ENCODE measurements around the gene CA5A.

The CA5A gene

DNA sequence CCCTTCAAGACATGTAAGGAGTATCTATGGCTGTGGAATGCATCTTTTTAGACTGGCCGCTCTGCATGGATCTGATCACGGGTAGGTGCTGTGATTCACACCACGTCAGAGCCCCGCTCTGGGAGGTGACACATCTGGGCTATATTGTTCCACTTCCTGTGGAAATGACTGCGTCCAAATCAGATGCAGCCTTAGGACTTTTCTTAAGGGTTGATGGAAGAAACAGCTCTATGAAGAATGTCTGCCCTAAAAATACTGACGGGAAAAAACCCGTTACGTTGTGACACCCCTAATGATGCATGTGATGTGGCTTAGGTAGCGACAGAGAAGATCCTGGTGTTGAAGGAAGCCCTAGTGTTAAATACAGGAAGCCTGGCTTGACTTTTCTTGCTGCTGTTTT lies 27.1 kb upstream of the CA5A start:
- peak; percentile 86 for DNase-seq (ENCODE audit: low spot score)

DNA sequence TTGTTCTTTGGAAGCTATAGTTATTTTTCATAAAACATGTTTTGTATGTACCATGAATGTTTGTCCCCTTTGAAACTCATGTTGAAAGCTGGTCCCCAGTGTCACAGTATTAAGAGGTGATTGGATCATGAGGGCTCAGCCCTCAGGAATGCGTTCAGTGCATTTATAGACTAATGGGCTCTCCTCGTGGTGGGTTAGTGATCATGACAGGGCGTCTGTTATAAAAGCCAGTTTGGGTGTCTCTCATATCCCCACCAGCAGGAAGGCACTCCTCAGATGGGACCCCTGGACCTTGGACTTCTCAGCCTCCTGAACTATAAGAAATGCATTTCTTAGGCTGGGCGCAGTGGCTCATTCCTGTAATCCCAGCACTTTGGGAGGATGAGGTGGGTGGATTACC lies 25.3 kb upstream of the CA5A start:
- no peak for DNase-seq (ENCODE audit: low spot score)

DNA sequence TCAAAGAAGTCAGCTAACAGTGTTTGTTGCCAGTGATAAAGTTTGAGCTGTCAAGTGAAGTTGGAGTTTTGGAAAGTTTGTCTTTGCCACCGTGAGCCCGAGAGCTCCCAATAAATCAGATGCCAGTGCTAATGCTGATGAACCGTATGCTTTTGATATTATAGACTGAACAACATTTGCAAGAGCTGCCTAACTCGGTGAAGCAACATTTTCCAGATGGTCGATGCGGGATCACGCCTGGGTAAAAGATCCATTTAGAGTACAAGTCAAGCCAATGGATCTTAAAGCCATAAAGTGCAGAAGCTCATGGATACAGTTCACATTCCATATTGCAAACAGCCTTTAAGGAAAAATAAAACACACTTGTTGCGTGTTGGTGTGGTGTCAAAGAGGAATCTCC lies 24.5 kb upstream of the CA5A start:
- DNase-seq (ENCODE audit: low spot score): no peak

DNA sequence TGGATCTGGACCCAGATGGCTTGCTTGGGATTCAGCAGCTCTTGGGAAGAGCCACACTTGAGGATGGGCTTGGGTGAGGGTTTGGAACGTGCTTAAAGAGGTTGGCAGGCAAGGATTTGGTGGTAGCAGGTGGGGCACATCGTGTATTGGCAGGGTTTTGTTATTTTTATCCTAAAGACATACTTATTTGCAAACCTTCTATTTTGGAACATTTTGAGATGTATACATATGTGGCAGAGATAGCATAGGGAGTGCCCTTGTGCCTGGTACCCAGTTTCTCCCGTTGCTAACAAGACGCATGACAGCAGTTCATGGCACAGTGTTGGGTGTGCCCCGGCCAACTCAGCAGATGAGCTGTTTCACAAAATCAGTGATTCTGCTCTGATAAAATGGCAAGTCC lies 24.0 kb upstream of the CA5A start:
- DNase-seq (ENCODE audit: low spot score): no peak

DNA sequence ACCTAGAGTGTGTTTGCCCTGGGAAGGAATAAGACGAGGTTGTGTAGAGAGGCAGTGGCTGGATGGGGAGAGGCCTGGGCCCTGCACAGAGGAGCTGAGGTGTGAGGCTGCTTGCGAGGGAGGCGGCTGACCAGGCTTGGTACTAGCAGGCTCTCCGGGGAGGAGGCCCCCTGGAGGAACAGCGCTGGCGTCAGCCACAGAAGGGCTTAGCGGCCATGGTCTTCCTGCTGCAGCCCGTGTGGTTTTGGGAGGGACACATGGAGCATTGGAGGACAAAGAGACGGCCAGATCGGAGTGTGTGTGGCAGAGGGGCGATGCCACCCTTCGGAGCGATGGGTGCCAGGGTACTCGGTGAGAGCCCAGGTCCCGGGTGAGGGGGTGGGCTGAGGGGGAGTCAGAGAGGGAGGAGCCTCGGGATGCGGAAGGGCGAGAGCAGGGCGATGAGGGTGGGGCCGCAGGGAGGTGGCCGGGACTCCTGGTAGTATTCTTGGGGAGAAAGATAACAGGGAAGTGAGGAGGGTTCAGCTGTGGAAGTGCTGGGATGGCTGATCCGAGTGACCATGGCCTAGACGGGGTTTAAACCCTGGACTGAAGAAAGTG lies 23.2 kb upstream of the CA5A start:
- no peak for DNase-seq (ENCODE audit: low spot score)

DNA sequence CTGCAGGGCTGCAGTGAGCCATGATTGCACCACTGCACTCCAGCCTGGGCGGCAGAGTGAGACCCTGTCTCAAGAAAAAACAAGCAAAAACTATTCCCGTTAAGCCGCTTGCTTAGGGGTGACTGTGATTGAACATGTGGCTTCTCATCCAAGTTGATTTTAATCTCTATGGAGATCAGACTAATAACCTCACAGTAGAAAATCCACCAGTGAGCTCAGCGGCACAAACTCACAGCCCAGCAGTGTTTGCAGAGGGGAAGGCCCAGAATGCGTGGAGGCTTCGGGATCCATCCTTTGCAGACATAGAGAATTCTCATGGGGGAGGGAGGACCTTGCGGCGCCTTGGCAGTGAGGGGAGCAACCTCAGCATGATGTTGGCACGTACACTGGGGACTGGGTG lies 22.3 kb upstream of the CA5A start:
- DNase-seq (ENCODE audit: low spot score): no peak

DNA sequence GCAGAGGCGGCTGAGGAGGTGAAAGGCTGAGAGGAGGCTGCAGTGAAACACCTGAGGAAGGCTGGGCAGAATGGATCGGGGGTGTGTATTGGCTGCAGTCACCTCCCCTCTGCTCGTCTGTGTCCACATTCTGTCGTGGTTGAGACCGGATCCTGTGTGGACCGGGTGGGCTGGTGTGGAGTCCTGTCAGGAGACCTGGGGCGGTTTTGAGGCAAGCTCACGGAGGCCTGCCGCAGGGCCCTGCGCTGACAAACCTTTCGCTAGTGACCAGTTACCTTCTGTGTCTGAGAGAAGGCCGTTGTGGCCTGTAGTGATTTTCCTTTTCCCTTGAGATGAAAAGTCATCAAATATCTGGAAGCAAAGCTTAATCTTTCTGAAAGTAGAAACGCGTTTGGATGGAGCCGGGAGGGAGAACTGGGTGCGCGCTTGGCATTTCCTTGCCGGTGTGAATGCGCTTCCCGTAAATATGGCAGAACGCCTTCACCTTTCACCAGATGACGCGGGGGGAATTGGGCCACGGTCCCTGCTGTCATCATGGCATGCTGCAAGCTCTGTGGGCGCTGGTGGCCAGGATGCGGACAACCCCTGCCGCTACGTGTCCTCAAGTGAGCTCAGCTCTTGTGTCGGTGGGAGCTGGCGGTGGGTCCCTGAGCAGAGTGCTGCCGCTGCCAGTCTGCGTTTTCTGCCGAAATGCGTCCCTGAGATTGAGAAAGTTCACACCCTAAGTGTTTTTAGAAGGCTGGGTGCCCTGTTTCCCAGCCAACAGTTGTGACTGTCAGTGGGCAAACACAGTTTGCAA lies 21.2 kb upstream of the CA5A start:
- no peak for DNase-seq (ENCODE audit: low spot score)

DNA sequence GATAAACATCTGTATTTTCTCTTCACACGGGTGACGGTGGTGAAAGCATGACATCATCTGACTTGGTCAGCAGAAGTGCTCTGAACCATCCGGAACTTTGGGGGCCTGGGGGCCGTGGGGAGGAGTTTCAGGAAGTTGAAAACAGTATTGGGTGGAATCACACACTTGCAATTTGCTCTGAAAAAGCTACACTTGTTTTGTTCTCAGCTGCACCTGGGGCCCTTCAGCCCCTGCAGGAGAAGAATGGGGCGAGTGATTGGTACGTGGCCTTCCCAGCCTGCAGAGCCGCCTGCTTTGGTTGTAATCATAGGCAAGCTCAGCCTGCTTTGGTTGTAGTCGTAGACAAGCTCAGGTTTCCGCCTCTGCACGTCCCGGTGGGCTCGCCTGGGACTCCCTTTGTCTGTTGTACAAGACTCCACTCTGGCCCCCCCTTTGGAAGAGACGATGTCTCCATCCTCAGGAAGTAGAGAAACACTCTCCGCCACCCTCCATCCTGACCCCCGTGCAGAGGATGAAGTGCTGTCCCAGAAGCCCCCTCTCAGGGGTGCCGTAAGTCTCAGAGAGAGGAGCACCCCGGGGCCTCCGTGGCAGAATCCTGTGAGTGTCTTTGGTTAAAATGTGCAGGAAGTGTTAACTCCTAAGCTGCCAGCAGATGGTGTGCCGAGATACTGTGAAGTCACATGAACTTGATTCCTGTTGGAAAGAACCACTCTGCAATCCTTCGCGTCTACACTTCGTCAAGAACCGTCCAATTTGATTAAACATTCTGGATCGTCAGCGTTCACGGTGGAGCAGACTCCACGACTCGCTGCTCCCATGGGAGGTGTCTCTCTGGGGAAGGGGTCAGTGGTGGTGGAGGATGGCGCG lies 20.3 kb upstream of the CA5A start:
- no peak for DNase-seq (ENCODE audit: low spot score)

DNA sequence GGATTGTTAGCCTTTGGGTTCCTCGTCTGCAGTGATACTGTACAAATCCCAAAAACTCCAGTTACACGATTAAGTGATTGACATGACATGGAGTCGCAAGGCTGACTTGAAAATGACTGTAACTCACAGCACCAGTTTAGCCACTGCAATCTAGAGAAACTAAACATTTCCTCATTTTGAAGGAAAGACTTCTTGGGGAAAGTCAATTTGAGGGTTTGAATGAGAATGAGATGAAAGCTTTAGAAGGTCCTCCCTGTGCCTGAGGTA lies 19.7 kb upstream of the CA5A start:
- DNase-seq (ENCODE audit: low spot score): no peak

DNA sequence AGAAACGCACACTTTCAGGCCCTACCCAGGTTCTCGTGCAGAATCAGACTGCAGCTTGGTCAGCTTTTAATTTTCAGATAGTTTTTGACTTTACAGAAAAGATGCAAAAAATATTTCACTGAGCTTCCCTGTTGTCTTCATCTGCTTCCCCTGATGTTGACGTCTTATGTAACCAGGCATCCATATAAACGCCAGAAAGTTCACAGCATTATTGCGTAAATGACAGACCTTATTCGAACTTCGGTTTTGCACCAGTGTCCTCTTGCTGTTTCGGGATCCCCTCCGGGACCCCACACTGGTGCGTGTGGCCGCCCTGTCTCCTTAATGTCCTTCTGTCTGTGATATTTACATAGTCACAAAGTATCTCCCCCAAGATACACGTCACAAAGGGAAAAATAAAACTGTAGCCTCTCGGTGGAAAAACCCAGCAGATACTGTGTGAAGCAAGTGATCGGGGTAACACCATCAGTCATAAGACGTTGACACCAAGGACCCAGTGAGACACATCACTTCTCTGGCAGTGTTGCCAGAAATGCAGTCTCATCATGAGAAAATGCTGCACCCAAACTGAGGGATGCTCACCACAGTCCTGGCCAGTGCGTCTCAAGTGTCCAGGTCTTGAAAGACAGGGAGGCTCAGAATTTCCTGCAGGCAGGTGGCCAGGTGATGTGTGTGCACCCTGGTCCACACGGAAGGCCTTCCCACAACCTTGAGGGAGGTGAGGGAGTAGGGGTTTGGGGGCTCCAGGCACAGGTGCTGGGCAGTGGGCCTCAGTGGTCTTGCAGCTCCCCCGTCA lies 19.2 kb upstream of the CA5A start:
- no peak for DNase-seq (ENCODE audit: low spot score)

DNA sequence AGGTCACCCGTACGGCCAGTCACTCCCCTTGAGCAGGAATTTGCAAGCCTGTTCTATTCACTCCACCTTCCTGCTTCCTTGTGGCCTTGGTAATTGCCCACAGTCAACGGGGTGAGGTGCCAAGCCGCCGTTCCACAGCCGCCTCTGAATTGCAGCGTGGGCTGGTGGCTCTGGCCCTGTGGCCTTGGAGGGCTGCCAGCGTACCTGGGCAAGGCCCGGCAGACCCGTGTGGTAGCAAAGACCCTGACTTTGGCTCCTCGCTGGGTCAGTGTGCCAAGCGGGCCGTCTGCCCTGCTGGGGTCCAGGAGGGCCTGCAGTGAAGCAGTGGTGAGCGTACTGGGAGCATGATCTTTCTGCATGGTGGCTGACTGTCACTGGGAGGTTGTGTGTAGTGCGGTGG lies 18.5 kb upstream of the CA5A start:
- no peak for DNase-seq (ENCODE audit: low spot score)

DNA sequence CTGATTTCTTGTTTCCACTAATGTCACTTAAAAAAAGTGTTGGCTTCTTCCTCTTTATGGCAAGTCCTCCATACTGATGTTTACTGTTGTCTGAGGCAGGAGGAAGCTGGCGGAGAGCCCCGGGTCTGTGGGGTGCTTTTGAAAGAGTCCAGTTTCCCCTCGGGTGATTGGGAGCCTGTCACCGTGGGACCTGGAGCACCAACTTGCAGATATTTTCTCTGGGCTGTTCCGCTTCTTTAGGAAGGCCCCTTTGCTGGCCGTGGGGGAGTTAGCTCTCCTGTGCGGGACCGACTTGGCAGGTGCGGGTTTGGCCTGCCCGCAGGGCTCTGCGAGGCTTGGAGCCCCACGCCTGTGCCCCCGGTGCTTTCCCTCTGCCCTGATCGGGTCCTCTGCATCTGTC lies 18.0 kb upstream of the CA5A start:
- no peak for DNase-seq (ENCODE audit: low spot score)

DNA sequence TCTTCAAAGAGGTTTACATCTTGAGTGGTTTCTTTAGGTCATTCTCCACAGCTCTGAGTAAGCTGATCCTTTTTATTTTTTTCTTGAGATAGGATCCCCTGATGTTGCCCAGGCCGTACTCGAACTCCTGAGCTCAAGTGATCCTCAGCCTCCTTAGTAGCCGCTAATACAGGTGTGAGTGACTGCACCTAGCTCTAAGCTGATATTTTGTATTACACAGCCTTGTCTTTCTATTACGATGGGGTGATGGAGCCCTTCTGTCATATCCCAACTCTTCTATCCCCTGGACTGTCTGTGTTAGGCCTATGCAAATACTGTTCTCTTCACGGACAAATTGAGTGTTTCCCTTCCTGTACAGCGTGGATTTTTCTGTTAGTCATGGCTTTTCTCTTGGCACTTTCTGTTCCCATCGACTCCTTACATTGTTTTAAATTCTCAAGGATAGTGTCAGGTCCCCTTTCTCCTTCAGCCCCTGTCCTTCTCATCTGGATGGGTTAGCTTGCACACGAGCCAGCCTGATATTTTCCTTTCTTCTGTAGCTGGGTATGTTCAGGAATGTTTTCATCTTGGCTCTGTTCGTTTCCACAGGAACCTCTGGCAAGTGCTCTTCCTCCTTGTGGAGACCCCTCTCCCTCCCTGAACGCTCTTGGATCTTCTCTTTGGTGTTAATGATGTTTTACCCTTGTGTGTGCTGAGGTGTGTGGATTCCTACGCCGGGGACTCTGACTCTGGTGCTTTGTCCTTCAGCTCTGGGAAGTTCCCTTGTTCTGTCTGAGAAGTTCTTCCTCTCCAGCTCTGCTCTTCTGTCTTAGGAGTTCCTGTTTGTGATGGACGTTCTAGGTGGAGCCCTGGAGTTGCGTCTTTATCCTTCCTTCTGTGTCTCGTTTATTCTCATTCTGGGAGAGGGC lies 17.2 kb upstream of the CA5A start:
- no peak for DNase-seq (ENCODE audit: low spot score)

DNA sequence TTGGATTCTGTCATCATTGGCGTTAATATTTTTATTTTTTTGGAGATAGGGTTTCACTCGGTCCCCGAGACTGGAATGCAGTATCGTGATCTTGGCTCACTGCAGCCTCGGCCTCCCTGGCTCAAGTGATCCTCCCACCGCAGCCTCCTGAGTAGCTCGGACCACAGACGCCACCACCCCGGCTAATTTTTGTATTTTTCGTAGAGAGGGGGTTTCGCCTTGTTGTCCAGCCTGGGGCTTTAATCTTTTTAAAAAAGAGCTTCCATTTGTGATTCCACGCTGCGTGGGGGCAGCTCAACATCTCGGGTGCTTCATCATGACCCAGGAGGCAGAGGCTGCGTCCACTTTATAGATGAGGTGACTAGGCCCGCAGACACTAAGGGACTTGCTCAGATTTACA lies 16.4 kb upstream of the CA5A start:
- DNase-seq (ENCODE audit: low spot score): no peak

DNA sequence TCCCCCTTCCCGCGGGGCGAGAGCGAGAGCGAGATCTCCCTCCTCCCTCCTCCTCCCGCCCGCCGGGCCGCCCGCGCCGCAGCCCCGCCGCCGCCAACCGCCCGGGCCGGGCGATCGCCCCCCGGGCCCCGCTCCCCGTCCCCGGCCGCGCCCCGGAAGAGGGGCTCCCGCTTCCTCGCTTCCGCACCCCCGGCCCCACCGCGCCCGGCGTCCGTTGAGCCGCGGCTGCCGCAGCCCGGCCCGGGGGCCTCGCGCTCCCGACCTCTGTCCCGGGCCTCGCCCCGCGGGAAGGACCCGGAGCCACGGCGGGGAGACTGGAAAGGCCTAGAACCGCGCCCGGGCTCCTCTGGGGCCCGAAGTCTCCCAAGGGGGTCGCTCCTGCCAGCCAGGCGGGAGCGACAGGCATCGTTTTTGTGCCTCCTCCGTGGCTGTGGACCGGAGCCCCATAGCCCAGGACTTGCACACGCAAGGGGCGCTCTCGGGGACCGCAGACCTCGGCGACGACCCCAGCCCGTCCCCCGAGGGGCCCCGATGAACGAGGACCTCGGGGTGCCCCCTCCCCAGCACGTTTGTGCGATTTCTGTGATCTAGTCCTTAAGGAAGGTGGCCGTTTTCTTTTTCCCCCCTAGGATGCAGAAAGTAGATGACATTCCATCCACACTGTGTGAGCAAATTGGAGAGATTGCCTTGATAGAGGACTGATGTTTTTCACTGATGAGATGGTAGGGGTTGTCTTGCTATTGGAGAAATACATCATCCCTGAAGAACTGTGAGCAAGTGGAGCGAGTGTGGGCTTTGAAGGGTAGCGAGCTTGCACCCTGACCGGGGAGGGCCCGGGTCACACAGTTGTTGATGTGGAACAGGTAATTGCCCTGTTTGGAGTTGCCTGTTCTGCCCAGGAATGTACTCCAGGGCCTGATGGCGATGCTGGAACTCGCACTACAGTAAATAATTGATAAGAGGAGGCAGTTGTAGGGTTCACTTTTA lies 15.5 kb upstream of the CA5A start:
- no peak for DNase-seq (ENCODE audit: low spot score)

DNA sequence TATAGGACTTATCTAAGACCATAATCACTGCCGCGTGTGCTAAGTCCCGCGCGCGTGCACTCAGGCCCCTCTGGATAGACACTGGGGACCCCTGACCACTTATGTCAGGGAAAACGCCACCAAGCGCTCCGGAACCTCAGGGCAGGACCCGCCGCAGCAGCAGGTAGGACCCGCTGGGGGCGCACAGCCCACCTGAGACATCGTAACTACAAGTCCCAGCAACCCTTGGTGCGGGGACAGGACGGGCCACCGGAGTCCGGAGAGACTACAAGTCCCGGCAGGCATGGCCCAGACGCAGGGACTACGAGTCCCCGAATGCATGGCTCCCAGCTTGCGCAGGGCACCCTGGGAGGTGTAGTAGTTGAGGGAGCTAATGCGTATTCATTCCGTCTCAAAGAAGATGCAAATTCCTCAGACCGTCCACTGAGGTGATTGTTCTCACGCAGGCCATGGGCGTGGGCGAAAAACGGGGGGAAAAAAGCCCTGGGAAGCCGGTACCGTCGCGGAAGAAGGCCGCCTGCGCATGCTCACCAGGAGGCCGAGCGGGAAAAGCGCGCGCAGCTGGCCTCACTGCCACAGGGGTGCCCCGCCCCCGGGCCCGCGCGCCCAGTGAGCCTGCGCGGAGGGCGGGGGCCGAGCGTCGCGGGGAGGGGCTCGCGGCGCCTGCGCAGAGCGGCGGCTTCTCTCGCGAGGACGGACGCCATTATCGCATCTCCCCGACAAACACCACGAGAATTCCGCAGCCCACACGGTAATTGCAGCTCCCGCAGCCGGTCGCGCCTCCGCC lies 14.6 kb upstream of the CA5A start, which contains the start of gene BANP:
TSS of gene BANP (plus strand) at position 670 of the 787 bp plus-strand sequence. CDS start 23,682 bp downstream, outside the sequence.
- peak; percentile 100 for DNase-seq (ENCODE audit: low spot score)

DNA sequence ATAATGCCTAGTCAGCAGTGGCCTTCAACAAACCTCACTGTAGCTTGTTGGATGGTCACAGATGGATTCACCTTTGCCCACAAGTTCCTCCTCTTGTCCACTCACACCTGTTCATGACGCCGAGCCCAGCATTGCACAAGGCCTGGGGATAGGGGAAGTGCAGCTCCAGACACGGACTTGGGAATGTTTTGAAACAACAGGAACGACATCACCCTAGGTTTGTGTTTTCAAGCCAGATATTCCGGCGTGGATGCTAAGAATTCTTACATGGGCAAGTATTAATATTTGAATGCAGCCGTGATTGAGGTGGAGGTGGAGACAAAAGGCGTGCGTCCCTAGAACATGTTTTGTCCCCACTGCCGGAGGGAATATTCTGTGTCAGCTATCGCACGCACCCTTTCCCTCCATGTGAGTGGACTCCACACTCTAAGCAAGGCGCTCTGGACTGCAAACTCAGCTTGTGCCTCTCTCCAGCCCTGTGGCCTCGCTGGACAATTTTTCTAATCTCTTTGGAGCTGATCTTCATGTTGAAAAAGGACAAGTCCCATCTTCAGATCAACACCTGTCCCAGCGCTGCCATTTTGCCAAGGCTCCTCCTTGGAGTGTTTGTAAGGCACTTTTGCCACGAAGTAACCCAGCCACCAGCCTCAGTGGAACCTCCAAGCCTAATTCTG lies 12.9 kb upstream of the CA5A start:
- no peak for DNase-seq (ENCODE audit: low spot score)

DNA sequence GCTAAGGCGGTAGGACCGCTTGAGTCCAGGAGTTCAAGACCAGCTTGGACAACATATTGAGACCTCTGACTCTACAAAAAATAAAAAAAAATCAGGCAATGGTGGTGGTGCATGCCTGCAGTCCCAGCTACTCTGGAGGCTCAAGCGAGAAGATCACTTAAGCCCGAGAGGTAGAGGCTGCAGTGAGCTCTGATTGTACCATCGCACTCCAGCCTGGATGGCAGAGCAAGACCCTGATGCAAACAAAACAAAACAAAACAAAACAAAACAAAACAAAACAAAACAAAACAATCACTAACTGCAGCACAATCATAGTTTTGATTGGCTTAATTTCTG lies 12.4 kb upstream of the CA5A start:
- no peak for DNase-seq (ENCODE audit: low spot score)

DNA sequence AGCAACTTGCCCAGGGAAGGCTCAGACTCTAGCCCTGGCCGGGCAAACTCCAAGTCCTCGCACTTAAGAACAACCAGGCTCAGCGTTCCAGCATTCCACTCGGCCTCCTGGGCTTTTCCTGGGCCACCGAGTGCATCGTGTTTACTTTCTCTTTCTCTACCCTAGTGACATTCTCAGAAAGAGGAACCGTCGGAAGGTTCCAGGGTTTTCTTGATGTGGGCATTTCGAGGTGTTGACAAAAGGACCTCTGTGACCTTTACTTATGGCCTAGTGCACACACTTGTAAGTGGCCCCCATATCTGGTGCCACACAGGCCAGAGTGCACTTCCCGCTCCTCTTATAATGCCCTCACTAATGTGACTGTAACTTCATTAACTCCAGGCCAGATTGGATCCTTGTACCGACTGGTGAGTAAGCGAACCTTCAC lies 11.8 kb upstream of the CA5A start:
- no peak for DNase-seq (ENCODE audit: low spot score)
